T-helper 1 cell treated with Interleukin-12 subunit alpha and Interleukin-12 subunit beta and Interleukin-4 antibody, amounts not matched to agents 30 μg/mL and 1 μg/mL, for 36 hours (primary cell): ENCODE data around the gene CXCL9.
"Not testable (repeated sequence)": the region's sequence is repeated elsewhere in the genome, so short reads cannot be mapped to it uniquely, and the experiment has no call there.

Source experiments
- H3K27ac Mint-ChIP-seq: one replicate; pipeline ENCODE4 v1.8.0; 2021; ENCODE audit warnings: mild to moderate bottlenecking, mixed read lengths
- H3K27me3 Mint-ChIP-seq: one replicate; pipeline ENCODE4 v1.8.0; 2021; ENCODE audit warnings: low read depth, mixed read lengths
- H3K36me3 Mint-ChIP-seq: one replicate; pipeline ENCODE4 v1.8.0; 2021; ENCODE audit warnings: low read depth, mixed read lengths
- H3K4me1 Mint-ChIP-seq: one replicate; pipeline ENCODE4 v1.8.0; 2021; ENCODE audit warnings: low read depth, mixed read lengths
- H3K4me3 Mint-ChIP-seq: one replicate; pipeline ENCODE4 v1.8.0; 2021; ENCODE audit warnings: mild to moderate bottlenecking, moderate library complexity, mixed read lengths
- H3K9me3 Mint-ChIP-seq: one replicate; pipeline ENCODE4 v1.8.0; 2021; ENCODE audit warnings: mixed read lengths

Gene CXCL9

DNA sequence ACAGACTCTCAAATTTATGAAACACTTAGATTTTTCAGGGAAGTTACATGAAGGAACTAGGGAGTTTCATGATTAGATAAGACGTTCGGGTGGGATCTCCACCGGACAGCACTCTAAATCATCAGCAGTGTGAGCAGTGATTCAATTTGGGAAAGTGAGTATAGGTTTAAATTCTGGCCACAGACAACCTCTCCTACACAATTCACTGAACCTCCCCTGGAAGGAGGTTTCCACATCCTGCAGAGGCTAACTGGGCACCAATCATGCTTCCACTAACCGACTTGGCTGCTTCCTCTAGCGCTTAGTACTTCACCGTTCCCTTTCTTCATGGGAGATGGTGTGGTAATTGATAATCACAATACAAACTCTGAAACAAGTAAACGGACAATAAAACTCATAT lies 5.6 kb downstream of the CXCL9 start:
- H3K4me3 Mint-ChIP-seq: no peak overlapping the region
- peaks cover 13% of the 10 kb centered on the region for H3K4me1 Mint-ChIP-seq
- H3K9me3 Mint-ChIP-seq: no peaks in the 10 kb centered on the region
- no peak overlapping the region for H3K27ac Mint-ChIP-seq
- H3K36me3 Mint-ChIP-seq: no peaks in the 10 kb centered on the region
- H3K27me3 Mint-ChIP-seq: no peaks in the 10 kb centered on the region

DNA sequence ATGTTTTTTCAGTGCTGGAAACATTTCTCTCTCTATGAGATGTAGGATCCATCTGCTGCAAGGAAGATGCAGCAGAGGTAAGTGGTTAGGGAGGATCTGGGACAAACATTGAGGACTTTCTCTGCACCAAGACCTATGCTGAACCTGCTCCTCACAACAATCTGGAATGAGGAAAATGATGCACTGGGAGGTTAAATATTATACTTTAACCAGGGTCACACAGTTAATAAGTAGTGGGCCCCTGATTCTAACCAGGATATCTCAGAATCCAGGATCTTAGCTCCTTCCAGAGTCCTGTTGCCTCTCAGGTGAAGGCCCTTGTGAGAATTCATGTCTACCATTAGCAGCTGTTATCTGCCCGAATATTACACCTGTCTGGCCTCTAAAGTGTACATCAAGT lies 7.0 kb downstream of the CXCL9 start:
- Mint-ChIP-seq H3K9me3 (no peaks in the 10 kb centered on the region), H3K27me3 (no peaks in the 10 kb centered on the region), H3K27ac (no peak overlapping the region), H3K4me3 (no peak overlapping the region), H3K4me1 (peaks cover 16% of the 10 kb centered on the region), H3K36me3 (no peaks in the 10 kb centered on the region)

DNA sequence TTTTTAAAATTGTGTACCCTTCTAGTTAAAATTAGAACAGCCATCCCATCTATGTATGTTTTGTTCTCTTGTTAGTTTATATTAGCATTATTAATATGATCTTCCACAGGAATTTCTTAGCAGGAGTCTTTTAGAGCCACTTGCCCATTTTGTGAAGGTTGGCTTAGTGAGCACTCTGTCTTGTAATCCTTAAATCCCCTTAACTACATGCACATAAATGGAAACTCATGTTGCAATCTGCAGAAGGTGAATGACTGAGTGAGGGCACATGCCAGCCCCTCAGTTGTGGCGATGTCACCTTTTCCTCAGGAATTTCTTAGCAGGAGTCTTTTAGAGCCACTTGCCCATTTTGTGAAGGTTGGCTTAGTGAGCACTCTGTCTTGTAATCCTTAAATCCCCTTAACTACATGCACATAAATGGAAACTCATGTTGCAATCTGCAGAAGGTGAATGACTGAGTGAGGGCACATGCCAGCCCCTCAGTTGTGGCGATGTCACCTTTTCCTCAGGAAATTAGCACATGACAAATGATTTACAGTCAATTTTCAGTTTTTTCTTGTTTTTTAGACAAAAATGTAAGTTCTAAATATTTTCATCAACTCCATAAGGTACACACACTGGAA lies 8.7 kb downstream of the CXCL9 start:
- H3K27ac Mint-ChIP-seq, H3K4me3 Mint-ChIP-seq, H3K36me3 Mint-ChIP-seq, H3K9me3 Mint-ChIP-seq, H3K27me3 Mint-ChIP-seq: not testable (repeated sequence)
- H3K4me1 Mint-ChIP-seq: peaks cover 12% of the 10 kb centered on the region

DNA sequence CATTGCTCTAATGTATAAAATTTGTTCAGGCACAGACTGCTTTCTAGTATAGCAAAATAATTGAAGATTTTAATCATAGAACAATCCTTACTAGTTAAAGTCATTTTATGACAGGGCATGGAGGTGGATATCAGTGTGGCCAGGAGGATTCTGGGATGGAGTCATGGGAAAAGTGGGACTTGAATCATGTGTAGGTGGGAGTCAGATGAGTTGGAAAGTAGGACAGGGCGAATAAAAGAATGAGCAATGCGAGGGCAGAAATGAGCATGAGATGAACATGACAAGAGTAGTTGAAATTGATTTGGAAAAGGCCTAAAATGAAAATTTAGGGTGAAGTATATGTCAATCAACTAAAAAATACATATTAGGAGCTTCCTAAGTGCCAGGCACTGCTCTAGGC lies 9.4 kb downstream of the CXCL9 start:
- H3K9me3 Mint-ChIP-seq: no peaks in the 10 kb centered on the region
- H3K4me1 Mint-ChIP-seq: peaks cover 9% of the 10 kb centered on the region
- H3K27me3 Mint-ChIP-seq: peaks cover 3% of the 10 kb centered on the region
- H3K36me3 Mint-ChIP-seq: no peaks in the 10 kb centered on the region
- H3K27ac Mint-ChIP-seq: no peak overlapping the region
- no peak overlapping the region for H3K4me3 Mint-ChIP-seq

DNA sequence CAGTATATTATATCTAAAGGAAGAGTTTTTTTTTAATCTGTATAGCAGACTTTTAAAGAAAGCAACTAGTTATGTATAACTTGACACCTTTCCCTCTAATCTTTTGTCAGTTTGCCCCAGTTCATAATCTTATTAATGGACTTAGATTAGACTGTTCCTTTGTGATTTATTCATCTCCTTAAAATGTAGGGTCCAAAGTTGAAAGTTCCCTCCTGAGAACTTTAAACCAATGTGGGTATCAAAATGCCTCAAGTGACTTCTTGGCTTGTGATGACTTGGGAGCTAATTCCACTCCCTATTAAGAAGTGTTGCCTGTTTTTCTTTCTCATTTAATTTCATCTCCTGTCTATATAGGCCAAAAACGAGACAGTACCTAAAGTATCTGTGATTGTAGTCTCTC lies 10.2 kb downstream of the CXCL9 start:
- Mint-ChIP-seq H3K4me3 (no peak overlapping the region), H3K27me3 (peaks cover 3% of the 10 kb centered on the region), H3K36me3 (no peaks in the 10 kb centered on the region), H3K27ac (no peak overlapping the region), H3K9me3 (no peaks in the 10 kb centered on the region), H3K4me1 (peaks cover 4% of the 10 kb centered on the region)

DNA sequence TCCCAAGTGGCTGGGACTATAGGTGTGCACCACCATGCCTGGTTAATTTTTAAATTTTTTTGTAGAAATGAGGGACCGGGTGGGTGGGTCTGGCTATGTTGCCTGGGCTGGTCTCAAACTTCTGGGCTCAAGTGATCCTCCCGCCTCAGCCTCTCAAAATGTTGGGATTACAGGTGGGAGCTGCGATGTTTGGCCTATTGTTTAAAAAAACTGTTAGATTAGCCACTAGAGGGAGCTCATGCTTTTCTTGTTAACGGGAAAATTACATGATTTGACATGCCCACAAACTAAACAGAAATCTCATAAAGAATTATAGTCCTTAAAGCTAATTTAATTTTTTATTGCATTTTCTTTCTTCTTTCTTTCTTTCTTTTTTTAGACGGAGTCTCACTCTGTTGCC lies 11.6 kb downstream of the CXCL9 start:
- Mint-ChIP-seq H3K27ac (no peak overlapping the region), H3K27me3 (peaks cover 3% of the 10 kb centered on the region), H3K4me3 (no peak overlapping the region), H3K4me1 (peaks cover 6% of the 10 kb centered on the region), H3K36me3 (no peaks in the 10 kb centered on the region), H3K9me3 (no peaks in the 10 kb centered on the region)

DNA sequence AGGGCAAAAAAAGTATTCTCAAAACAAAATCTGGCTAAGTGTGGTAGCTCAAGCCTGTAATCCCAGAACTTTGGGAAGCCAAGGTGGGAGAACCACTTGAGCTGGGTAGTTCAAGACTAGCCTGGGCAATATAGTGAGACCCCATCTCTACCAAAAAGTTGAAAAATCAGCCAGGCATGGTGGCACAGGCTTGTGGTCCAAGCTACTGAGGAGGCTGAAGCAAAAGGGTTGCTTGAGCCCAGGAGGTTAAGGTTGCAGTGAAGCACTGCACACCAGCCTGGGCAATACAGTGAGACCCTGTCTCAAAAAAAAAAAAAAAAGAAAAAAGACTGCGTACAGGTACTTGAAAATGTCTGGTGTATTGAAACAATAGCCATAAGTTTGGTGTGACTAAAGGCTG lies 14.8 kb downstream of the CXCL9 start:
- H3K4me3 Mint-ChIP-seq: no peak overlapping the region
- H3K4me1 Mint-ChIP-seq: peaks cover 27% of the 10 kb centered on the region
- peaks cover 7% of the 10 kb centered on the region for H3K36me3 Mint-ChIP-seq
- H3K9me3 Mint-ChIP-seq: no peaks in the 10 kb centered on the region
- H3K27ac Mint-ChIP-seq: no peak overlapping the region
- H3K27me3 Mint-ChIP-seq: peaks cover 3% of the 10 kb centered on the region

DNA sequence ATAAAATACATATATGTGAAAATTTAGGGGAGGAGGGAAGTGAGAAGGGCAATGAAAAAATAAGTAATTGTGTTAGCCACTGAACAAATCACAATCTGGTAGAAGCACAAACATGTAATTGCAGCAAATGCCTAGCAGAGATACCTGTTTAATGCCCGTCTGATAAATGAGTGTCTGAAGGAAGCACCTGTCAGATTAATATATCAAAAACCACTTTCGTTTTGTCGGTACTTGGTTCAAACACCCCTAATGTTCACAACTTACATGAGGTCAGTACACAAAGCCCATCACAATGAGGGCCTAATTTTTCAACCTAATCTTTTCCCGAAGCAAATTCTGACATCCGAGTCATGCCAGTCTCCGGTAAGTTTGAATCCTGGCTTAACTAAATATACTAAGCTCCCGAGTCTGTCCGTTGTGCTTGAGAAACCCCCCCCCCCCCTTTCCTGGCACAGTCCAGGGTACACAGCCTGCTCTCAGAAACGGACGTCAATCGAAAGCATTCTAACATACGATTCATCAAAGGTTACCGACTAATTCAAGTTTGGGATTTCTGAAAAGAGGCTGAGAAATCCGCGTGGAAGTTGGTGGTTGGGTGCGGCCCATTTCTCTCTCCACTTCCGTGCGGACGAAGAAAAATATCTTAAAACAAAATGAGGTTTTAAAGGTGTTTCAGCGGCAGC lies 17.3 kb downstream of the CXCL9 start:
- Mint-ChIP-seq H3K27me3 (peaks cover 3% of the 10 kb centered on the region), H3K36me3 (peaks cover 9% of the 10 kb centered on the region)

DNA sequence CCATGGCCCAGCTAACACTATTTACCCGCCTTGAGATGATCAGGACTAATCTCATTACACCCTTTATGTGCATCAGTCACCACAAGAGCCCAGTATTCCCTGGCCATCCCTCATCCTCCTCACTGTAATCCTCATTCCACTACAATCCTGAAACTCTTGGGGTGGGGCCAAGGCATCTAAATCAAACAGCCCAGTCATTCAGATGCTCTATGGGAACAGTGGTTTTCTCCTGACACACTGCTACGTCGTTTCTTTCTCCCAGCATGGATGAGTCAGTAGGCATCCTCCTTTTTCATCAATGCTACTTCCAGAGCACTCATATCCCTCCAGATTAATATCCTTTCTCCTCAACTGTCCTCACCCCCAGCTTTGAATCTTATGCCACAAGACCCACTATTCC lies 22.2 kb downstream of the CXCL9 start:
- H3K4me1 Mint-ChIP-seq: peaks cover 24% of the 10 kb centered on the region
- no peak overlapping the region for H3K4me3 Mint-ChIP-seq
- H3K36me3 Mint-ChIP-seq: peaks cover 27% of the 10 kb centered on the region
- no peaks in the 10 kb centered on the region for H3K9me3 Mint-ChIP-seq
- H3K27ac Mint-ChIP-seq: no peak overlapping the region
- H3K27me3 Mint-ChIP-seq: no peaks in the 10 kb centered on the region

More for the DNA sequence above, 17.3 kb downstream of the CXCL9 start:
- Mint-ChIP-seq H3K9me3 (no peaks in the 10 kb centered on the region), H3K27ac (peak overlapping the region; percentile 82), H3K4me3 (peak overlapping the region; percentile 91), H3K4me1 (peaks cover 24% of the 10 kb centered on the region)

DNA sequence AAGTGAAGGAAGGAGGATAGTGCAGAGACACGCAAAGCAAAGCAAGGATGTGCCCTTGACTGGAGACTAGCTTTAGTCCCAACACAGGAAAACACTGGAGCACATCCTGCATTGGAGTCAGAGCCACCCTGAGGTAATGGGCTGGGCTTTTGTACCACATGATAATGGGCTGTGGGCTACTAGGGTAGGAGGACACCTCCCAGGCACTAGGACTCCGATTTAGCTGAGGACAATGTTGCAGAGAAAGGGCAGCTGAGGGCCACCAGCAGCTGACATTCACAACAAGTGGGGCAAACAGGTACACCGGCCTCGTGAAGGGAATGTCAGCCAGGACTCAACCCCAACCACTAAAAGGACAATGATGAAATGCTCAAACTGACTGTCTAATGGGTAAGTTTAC lies 26.7 kb downstream of the CXCL9 start:
- Mint-ChIP-seq H3K4me3 (no peak overlapping the region), H3K27ac (no peak overlapping the region), H3K4me1 (peaks cover 3% of the 10 kb centered on the region), H3K9me3 (no peaks in the 10 kb centered on the region), H3K36me3 (peaks cover 37% of the 10 kb centered on the region), H3K27me3 (no peaks in the 10 kb centered on the region)

DNA sequence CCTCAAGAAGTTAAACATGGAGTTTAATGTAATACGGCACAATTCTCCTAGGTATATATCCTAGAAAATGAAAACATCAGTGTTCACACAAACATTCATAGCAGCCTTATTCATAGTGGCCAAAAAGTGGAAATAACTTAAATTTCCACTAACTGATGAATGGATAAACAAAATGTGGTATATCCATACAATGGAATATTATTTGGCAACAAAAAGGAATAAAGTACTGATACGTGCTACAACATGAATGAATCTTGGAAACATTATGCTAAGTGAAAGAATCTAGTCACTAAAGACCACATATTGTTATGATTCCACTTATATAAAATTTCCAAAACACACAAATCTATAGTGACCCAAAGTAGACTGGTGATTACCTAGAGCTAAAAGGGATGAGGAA lies 31.1 kb downstream of the CXCL9 start:
- peaks cover 3% of the 10 kb centered on the region for H3K4me1 Mint-ChIP-seq
- no peaks in the 10 kb centered on the region for H3K9me3 Mint-ChIP-seq
- no peak overlapping the region for H3K27ac Mint-ChIP-seq
- no peaks in the 10 kb centered on the region for H3K27me3 Mint-ChIP-seq
- H3K36me3 Mint-ChIP-seq: peaks cover 45% of the 10 kb centered on the region
- no peak overlapping the region for H3K4me3 Mint-ChIP-seq

DNA sequence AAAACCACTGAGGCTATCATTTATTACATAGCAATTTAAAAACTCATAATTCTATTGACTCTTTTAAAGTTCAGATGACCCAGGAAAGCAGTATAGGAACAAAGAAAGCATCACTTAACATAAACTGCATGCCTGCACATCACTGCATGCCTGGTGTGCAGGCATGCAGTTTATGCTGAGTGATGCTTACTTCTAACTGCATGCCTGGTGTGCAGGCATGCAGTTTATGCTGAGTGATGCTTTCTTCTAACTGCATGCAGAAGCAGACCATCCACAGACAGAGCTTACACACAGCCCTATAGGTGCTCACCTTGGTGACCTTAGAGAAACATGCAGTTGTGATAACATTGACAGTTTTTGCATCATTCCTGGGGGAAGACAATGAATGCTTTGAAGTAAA lies 33.5 kb downstream of the CXCL9 start:
- Mint-ChIP-seq H3K36me3 (peaks cover 52% of the 10 kb centered on the region), H3K4me3 (no peak overlapping the region), H3K9me3 (no peaks in the 10 kb centered on the region), H3K27ac (no peak overlapping the region), H3K27me3 (no peaks in the 10 kb centered on the region), H3K4me1 (no peaks in the 10 kb centered on the region)

DNA sequence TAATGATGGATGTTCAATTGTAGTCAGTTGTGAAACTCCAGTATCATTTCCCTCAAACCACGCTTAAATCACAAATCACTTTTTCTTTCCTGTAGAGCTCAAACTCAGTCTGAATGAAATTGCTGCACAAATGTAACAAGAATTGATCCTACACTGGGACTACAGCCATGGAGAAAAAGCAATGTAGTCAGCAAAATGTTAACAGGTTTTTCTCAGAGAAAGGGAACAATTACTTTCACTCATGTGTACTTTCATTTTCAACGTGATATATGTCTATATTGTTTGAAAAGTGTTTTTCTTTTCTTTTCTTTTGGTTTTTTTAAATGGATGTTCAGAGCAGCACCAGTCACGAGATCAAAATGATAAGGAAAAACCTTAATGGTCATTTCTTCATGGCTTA lies 39.2 kb downstream of the CXCL9 start:
- Mint-ChIP-seq H3K4me3 (no peak overlapping the region), H3K27ac (peak overlapping the region; percentile 21), H3K27me3 (no peaks in the 10 kb centered on the region), H3K36me3 (peaks cover 69% of the 10 kb centered on the region), H3K9me3 (peaks cover 18% of the 10 kb centered on the region), H3K4me1 (peaks cover 6% of the 10 kb centered on the region)

DNA sequence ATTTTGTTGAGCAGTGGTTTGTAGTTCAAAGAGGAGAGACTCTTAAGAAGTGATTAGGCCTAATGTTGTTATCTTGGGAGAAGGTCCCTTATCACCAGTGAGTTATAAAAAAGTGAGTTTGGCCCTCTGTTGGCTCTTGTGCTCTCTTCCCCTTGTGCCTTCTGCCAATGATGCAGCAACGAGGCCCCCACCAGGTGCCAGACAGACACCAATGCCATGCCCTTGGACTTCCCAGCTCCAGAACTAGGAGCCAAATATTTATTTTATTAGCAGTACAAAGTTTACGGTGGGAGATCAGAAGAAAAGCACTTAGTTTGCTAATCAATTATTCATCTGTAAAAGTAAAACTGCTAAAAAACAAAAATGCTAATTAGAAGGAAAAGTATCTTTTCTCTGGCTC lies 43.8 kb downstream of the CXCL9 start:
- H3K36me3 Mint-ChIP-seq: peaks cover 83% of the 10 kb centered on the region

DNA sequence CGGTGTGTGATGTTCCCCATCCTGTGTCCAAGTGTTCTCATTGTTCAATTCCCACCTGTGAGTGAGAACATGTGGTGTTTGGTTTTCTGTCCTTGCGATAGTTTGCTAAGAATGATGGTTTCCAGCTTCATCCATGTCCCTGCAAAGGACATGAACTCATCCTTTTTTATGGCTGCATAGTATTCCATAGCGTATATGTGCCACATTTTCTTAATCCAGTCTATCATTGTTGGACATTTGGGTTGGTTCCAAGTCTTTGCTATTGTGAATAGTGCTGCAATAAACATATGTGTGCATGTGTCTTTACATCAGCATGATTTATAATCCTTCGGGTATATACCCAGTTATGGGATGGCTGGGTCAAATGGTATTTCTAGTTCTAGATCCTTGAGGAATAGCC lies 45.2 kb downstream of the CXCL9 start:
- H3K9me3 Mint-ChIP-seq: peaks cover 18% of the 10 kb centered on the region
- H3K27ac Mint-ChIP-seq, H3K4me1 Mint-ChIP-seq, H3K27me3 Mint-ChIP-seq, H3K4me3 Mint-ChIP-seq: not testable (repeated sequence)
- H3K36me3 Mint-ChIP-seq: peaks cover 85% of the 10 kb centered on the region

More for the DNA sequence above, 43.8 kb downstream of the CXCL9 start:
- H3K27me3 Mint-ChIP-seq: no peaks in the 10 kb centered on the region
- no peak overlapping the region for H3K27ac Mint-ChIP-seq
- no peak overlapping the region for H3K4me3 Mint-ChIP-seq
- peaks cover 18% of the 10 kb centered on the region for H3K9me3 Mint-ChIP-seq
- peaks cover 6% of the 10 kb centered on the region for H3K4me1 Mint-ChIP-seq
